Activated CD8-positive, alpha-beta memory T cell treated with anti-CD3 and anti-CD28 coated beads, Interleukin-2, amount 50 U/mL, for 24 hours (primary cell): Measurements from ENCODE around the gene PABPN1L.
"Not testable (repeated sequence)": the region's sequence is repeated elsewhere in the genome, so short reads cannot be mapped to it uniquely, and the experiment has no call there.

Experiments used
- DNase-seq: peaks from one replicate; pipeline ENCODE4 v3.0.0-alpha.2; 2020; ENCODE audit errors: extremely low read depth

The PABPN1L gene

GRCh38 chr16:88830258-88830657, 36.2 kb downstream of the PABPN1L start:
- no peak for DNase-seq

GRCh38 chr16:88828711-88829110, 37.7 kb downstream of the PABPN1L start:
- DNase-seq: no peak

- no peak for DNase-seq
Observed at GRCh38 chr16:88827727-88828126, 38.7 kb downstream of the PABPN1L start.

- DNase-seq: no peak
Observed at GRCh38 chr16:88826070-88826840, 40.2 kb downstream of the PABPN1L start.

GRCh38 chr16:88825146-88825545, 41.3 kb downstream of the PABPN1L start:
- no peak for DNase-seq

GRCh38 chr16:88824256-88825077, 42.0 kb downstream of the PABPN1L start:
- DNase-seq: no peak

- not testable (repeated sequence) for DNase-seq
Observed at GRCh38 chr16:88823646-88824045, 42.8 kb downstream of the PABPN1L start.

- DNase-seq: no peak
Observed at GRCh38 chr16:88822281-88823040, 44.0 kb downstream of the PABPN1L start.

- DNase-seq: no peak
Observed at GRCh38 chr16:88821168-88821850, 45.2 kb downstream of the PABPN1L start.

- DNase-seq: no peak
Observed at GRCh38 chr16:88820385-88821025, 46.0 kb downstream of the PABPN1L start.

- no peak for DNase-seq
Observed at GRCh38 chr16:88819126-88819525, 47.3 kb downstream of the PABPN1L start.

- DNase-seq: no peak
Observed at GRCh38 chr16:88818575-88818874, 47.9 kb downstream of the PABPN1L start.

GRCh38 chr16:88817785-88818574, 48.5 kb downstream of the PABPN1L start:
- DNase-seq: no peak

- no peak for DNase-seq
Observed at GRCh38 chr16:88816736-88817535, 49.5 kb downstream of the PABPN1L start.

- DNase-seq: no peak
Observed at GRCh38 chr16:88815901-88816589, 50.4 kb downstream of the PABPN1L start.

- DNase-seq: no peak
Observed at GRCh38 chr16:88815227-88815626, 51.2 kb downstream of the PABPN1L start.

GRCh38 chr16:88814144-88814502, 52.3 kb downstream of the PABPN1L start:
- DNase-seq: no peak
